Neural cell (in vitro differentiated cells): Measurements from ENCODE around the gene CPN1. TPM values are rescaled to one million over a fixed set of nuclear protein-coding genes. Genes with fewer than 3 reads are reported as not detected.
"Not testable (repeated sequence)": the region's sequence is repeated elsewhere in the genome, so short reads cannot be mapped to it uniquely, and the experiment has no call there.

Experiments used
- H2AFZ ChIP-seq: fragments of 200-600, 300-800 bp; sonication (generic), shearing (Covaris generic); 2 replicates; pipeline ENCODE4 v1.6.0; 2014; ENCODE audit warnings: low read depth, mild to moderate bottlenecking, antibody characterized with exemption, low read length, moderate library complexity
- H3F3A ChIP-seq: fragments of 200-600 bp; shearing (Covaris generic); 2 replicates; pipeline ENCODE4 v1.6.1; 2016; ENCODE audit warnings: mild to moderate bottlenecking, moderate library complexity, mixed read lengths, antibody characterized with exemption, low read length; ENCODE audit not compliant: insufficient read depth, poor library complexity, severe bottlenecking
- H3K27ac ChIP-seq: fragments of 200-600, 300-800 bp; sonication (generic), shearing (Covaris generic); 2 replicates; pipeline ENCODE4 v1.5.1; 2014; ENCODE audit warnings: mild to moderate bottlenecking, low read length, moderate library complexity
- H3K27me3 ChIP-seq: fragments of 300-800, 200-600 bp; sonication (generic), shearing (Covaris generic); 2 replicates; pipeline ENCODE4 v1.6.0; 2014; ENCODE audit warnings: mild to moderate bottlenecking, low read depth, low read length, moderate library complexity; ENCODE audit not compliant: insufficient read depth
- H3K36me3 ChIP-seq: fragments of 300-800, 200-600 bp; sonication (generic), shearing (Covaris generic); 2 replicates; pipeline ENCODE4 v1.5.1; 2014; ENCODE audit warnings: mild to moderate bottlenecking, antibody characterized with exemption, low read length, moderate library complexity; ENCODE audit not compliant: insufficient read depth
- H3K4me2 ChIP-seq: fragments of 300-800, 200-600 bp; sonication (generic), shearing (Covaris generic); 2 replicates; pipeline ENCODE4 v1.6.0; 2014; ENCODE audit warnings: mild to moderate bottlenecking, low read length
- H3K4me3 ChIP-seq: fragments of 300-800, 200-600 bp; sonication (generic), shearing (Covaris generic); 2 replicates; pipeline ENCODE4 v1.5.1; 2014; ENCODE audit warnings: mild to moderate bottlenecking, low read length, moderate library complexity
- H3K79me2 ChIP-seq: fragments of 200-600 bp; shearing (Covaris generic); replicated peaks from 2 replicates; pipeline ENCODE4 v1.6.0; 2014; ENCODE audit warnings: mild to moderate bottlenecking, low read length, moderate library complexity; ENCODE audit not compliant: insufficient read depth
- H3K9ac ChIP-seq: fragments of 300-800, 200-600 bp; sonication (generic), shearing (Covaris generic); 2 replicates; pipeline ENCODE4 v1.6.1; 2016; ENCODE audit warnings: mild to moderate bottlenecking, low read length, mixed read lengths
- H3K9me2 ChIP-seq: fragments of 200-600 bp; shearing (Covaris generic); 2 replicates; pipeline ENCODE4 v1.6.1; 2016; ENCODE audit warnings: mild to moderate bottlenecking, low read length, mixed read lengths; ENCODE audit not compliant: insufficient read depth
- H3K9me3 ChIP-seq: fragments of 200-600, 300-800 bp; sonication (generic), shearing (Covaris generic); 2 replicates; pipeline ENCODE4 v1.6.1; 2016; ENCODE audit warnings: mild to moderate bottlenecking, mixed run types, low read length, moderate library complexity, mixed read lengths
- H4K20me1 ChIP-seq: fragments of 200-600 bp; shearing (Covaris generic); 2 replicates; pipeline ENCODE4 v1.6.1; 2016; ENCODE audit warnings: mild to moderate bottlenecking, mixed run types; ENCODE audit not compliant: insufficient read depth
- CTCF ChIP-seq: fragments of 450-650 bp; IDR thresholded peaks from 2 replicates; pipeline ENCODE4 v1.5.1; 2014; ENCODE audit warnings: antibody characterized with exemption, mild to moderate bottlenecking, moderate library complexity; ENCODE audit not compliant: poor library complexity, severe bottlenecking
- EP300 ChIP-seq: fragments of 450-650 bp; conservative IDR thresholded peaks from 2 replicates; pipeline ENCODE4 v1.6.1; 2014; ENCODE audit warnings: antibody characterized with exemption, mild to moderate bottlenecking, moderate library complexity; ENCODE audit not compliant: poor library complexity, severe bottlenecking
- EZH2 ChIP-seq: fragments of 200-600, 300-800 bp; shearing (Covaris generic), sonication (generic); IDR thresholded peaks from 2 replicates; pipeline ENCODE4 v1.6.1; 2014; ENCODE audit warnings: antibody characterized with exemption, low read length, borderline replicate concordance, mild to moderate bottlenecking; ENCODE audit not compliant: insufficient read depth, poor library complexity, severe bottlenecking
- MXI1 ChIP-seq: fragments of 450-650 bp; conservative IDR thresholded peaks from 2 replicates; pipeline ENCODE4 v1.6.1; 2014; ENCODE audit warnings: antibody characterized with exemption, mild to moderate bottlenecking; ENCODE audit not compliant: poor library complexity, severe bottlenecking
- POLR2AphosphoS5 ChIP-seq: IDR thresholded peaks from 2 replicates; pipeline ENCODE4 v1.6.1; 2012
- RAD21 ChIP-seq: fragments of 450-650 bp; conservative IDR thresholded peaks from 2 replicates; pipeline ENCODE4 v1.6.1; 2014; ENCODE audit warnings: antibody characterized with exemption, mild to moderate bottlenecking, moderate library complexity
- REST ChIP-seq: IDR thresholded peaks from 2 replicates; pipeline ENCODE4 v1.6.1; 2012; ENCODE audit warnings: borderline replicate concordance
- SMC3 ChIP-seq: fragments of 450-650 bp; conservative IDR thresholded peaks from 2 replicates; pipeline ENCODE4 v1.6.1; 2014; ENCODE audit warnings: antibody characterized with exemption, mild to moderate bottlenecking, moderate library complexity; ENCODE audit not compliant: poor library complexity
- TAF1 ChIP-seq: IDR thresholded peaks from 2 replicates; pipeline ENCODE4 v1.6.1; 2012; ENCODE audit warnings: low read depth
- polyA plus RNA-seq: library from polyadenylated mRNA; depleted of rRNA; stranded (reverse); fragments of >200 nt; gene quantifications from 2 replicates; pipeline ENCODE4 v1.2.3, GENCODE V29; 2014

Gene CPN1
- polyA plus RNA-seq, 1 donor from 2014 or later = not detected

- no peak overlapping the region for H3K27ac ChIP-seq
- H3K9ac ChIP-seq = no peak overlapping the region
- H3K79me2 ChIP-seq = no peaks in the 10 kb centered on the region
- no peaks in the 10 kb centered on the region for H3K36me3 ChIP-seq
- H3K9me2 ChIP-seq = no peaks in the 10 kb centered on the region
- H2AFZ ChIP-seq = no peak overlapping the region
- no peaks in the 10 kb centered on the region for H4K20me1 ChIP-seq
- H3F3A ChIP-seq = no peaks in the 10 kb centered on the region
- no peak overlapping the region for H3K4me3 ChIP-seq
- TF ChIP-seq EZH2 = no peak
- TF ChIP-seq REST = no peak
- no peak for TF ChIP-seq POLR2AphosphoS5
- TF ChIP-seq CTCF = no peak
- TF ChIP-seq TAF1 = no peak
- TF ChIP-seq SMC3 = no peak
- no peak for TF ChIP-seq EP300
- TF ChIP-seq MXI1 = no peak
- TF ChIP-seq RAD21 = no peak
- no peaks in the 10 kb centered on the region for H3K27me3 ChIP-seq
- H3K9me3 ChIP-seq = no peaks in the 10 kb centered on the region
- H3K4me2 ChIP-seq = no peak overlapping the region
These were observed 7.6 kb upstream of the CPN1 start for GRCh38 chr10:100089241-100089640.

GRCh38 chr10:100086708-100087107 lies 5.0 kb upstream of the CPN1 start:
- not testable (repeated sequence) for H3K79me2 ChIP-seq, H4K20me1 ChIP-seq, H3K27ac ChIP-seq, H3F3A ChIP-seq, H3K4me3 ChIP-seq, H3K4me2 ChIP-seq, H3K9me2 ChIP-seq, H3K9ac ChIP-seq, H2AFZ ChIP-seq, H3K36me3 ChIP-seq, H3K9me3 ChIP-seq, H3K27me3 ChIP-seq

GRCh38 chr10:100085596-100085995 lies 3.9 kb upstream of the CPN1 start:
- no peaks in the 10 kb centered on the region for H3K36me3 ChIP-seq

More at GRCh38 chr10:100085596-100085995, 3.9 kb upstream of the CPN1 start:
- Histone ChIP-seq H3K27ac (no peak overlapping the region), H3K9me3 (no peaks in the 10 kb centered on the region), H2AFZ (no peak overlapping the region), H3K9ac (no peak overlapping the region), H3F3A (no peaks in the 10 kb centered on the region), H3K27me3 (no peaks in the 10 kb centered on the region), H4K20me1 (no peaks in the 10 kb centered on the region), H3K9me2 (no peaks in the 10 kb centered on the region), H3K79me2 (no peaks in the 10 kb centered on the region), H3K4me3 (no peak overlapping the region), H3K4me2 (no peak overlapping the region)
- TF ChIP-seq SMC3 (no peak), EP300 (no peak), POLR2AphosphoS5 (no peak), CTCF (no peak), MXI1 (no peak), RAD21 (no peak)
